Breast epithelium (tissue), 3 donors: ENCODE measurements around the gene HTT.

Experiments used
- POLR2A ChIP-seq: fragments of 450-650 bp; IDR thresholded peaks from one replicate; pipeline ENCODE4 v1.6.1; 2016; ENCODE audit warnings: antibody characterized with exemption, mild to moderate bottlenecking, moderate library complexity
- TF ChIP-seq, protein P1 (sequence below), 3 donors: fragments of 450-650 bp; IDR thresholded peaks; one replicate each; pipeline ENCODE4 v1.5.1; 2016 to 2017; ENCODE audit warnings: antibody characterized with exemption in 3 of 3, mild to moderate bottlenecking in 3 of 3, moderate library complexity in 3 of 3

DNA sequence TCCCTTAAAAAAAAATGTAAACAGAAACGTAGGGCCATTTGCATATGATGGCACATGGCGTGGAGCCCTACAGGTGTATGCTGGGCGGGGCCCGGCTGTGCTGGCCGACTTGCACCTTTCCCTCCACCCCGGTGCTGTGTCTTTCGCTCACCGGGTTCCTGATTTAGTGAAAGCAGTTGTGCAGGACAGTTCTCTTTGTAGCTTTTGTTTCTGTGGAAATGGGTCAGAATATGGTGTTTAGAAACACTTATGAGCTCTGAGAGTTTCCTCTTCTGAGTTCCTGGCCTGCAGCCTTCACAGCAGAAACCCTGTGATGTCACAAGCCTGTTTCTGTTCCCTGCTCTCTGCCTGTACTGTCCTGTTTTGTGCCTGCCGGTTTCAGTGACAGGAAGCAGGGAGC, 152.0 kb downstream of the HTT start:
- TF ChIP-seq, protein P1, sequence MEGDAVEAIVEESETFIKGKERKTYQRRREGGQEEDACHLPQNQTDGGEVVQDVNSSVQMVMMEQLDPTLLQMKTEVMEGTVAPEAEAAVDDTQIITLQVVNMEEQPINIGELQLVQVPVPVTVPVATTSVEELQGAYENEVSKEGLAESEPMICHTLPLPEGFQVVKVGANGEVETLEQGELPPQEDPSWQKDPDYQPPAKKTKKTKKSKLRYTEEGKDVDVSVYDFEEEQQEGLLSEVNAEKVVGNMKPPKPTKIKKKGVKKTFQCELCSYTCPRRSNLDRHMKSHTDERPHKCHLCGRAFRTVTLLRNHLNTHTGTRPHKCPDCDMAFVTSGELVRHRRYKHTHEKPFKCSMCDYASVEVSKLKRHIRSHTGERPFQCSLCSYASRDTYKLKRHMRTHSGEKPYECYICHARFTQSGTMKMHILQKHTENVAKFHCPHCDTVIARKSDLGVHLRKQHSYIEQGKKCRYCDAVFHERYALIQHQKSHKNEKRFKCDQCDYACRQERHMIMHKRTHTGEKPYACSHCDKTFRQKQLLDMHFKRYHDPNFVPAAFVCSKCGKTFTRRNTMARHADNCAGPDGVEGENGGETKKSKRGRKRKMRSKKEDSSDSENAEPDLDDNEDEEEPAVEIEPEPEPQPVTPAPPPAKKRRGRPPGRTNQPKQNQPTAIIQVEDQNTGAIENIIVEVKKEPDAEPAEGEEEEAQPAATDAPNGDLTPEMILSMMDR (IDR thresholded peaks at IDR 0.05) = no peak
- no peak for TF ChIP-seq POLR2A
